WTC11 (cell line): ENCODE measurements around the gene OR10A4. TPM values are rescaled to one million over a fixed set of nuclear protein-coding genes. Genes with fewer than 3 reads are reported as not detected.
A peak's percentile ranks its signal among the peaks of the same experiment; 100 is the strongest.

Source experiments
- ATAC-seq: fragments of 200-7000 bp; cut with Tn5 transposase; 2 replicates; pipeline ENCODE4 v1.10.0; 2021; ENCODE audit warnings: mild to moderate bottlenecking, moderate library complexity
- CTCF ChIA-PET: fragments of 300-600 bp; sonication (Branson Sonifier 250); formaldehyde crosslinking; loops from one replicate; lab custom pipeline; 2021; ENCODE audit warnings: antibody characterized with exemption; lab: Charles Lee
- POLR2A ChIA-PET: fragments of 350-600 bp; sonication (Branson Sonifier 250); formaldehyde crosslinking; loops from one replicate; lab custom pipeline; 2021; ENCODE audit warnings: antibody characterized with exemption; lab: Charles Lee
- DNase-seq: peaks from one replicate; pipeline ENCODE4 v3.0.0; 2021; ENCODE audit warnings: low spot score
- H3K27ac Mint-ChIP-seq: 2 replicates; pipeline ENCODE4 v1.8.0; 2021; ENCODE audit warnings: mixed read lengths
- H3K27me3 Mint-ChIP-seq: 2 replicates; pipeline ENCODE4 v1.8.0; 2021; ENCODE audit warnings: low read depth, mild to moderate bottlenecking, moderate library complexity, mixed read lengths
- H3K36me3 Mint-ChIP-seq: 2 replicates; pipeline ENCODE4 v1.8.0; 2021; ENCODE audit warnings: mixed read lengths
- H3K4me1 Mint-ChIP-seq: 2 replicates; pipeline ENCODE4 v1.8.0; 2022; ENCODE audit warnings: mixed read lengths
- H3K4me3 Mint-ChIP-seq: 2 replicates; pipeline ENCODE4 v1.8.0; 2021; ENCODE audit warnings: mild to moderate bottlenecking, moderate library complexity, mixed read lengths
- H3K9me3 Mint-ChIP-seq: 2 replicates; pipeline ENCODE4 v1.8.0; 2021; ENCODE audit warnings: mixed read lengths
- AR ChIP-seq: fragments of 250-450 bp; sonication (Bioruptor Pico); IDR thresholded peaks from 2 replicates; pipeline ENCODE4 v1.9.0; 2021; ENCODE audit warnings: mild to moderate bottlenecking
- CBFB ChIP-seq: sonication (generic); formaldehyde crosslinking; IDR thresholded peaks from 2 replicates; pipeline ENCODE4 v1.8.1; 2022; ENCODE audit warnings: mild to moderate bottlenecking, low read depth, missing genetic modification reagents
- FOXJ3 ChIP-seq: sonication (generic); formaldehyde crosslinking; IDR thresholded peaks from 2 replicates; pipeline ENCODE4 v1.9.0; 2021; ENCODE audit warnings: missing genetic modification reagents, mild to moderate bottlenecking, borderline replicate concordance
- HMGXB4 ChIP-seq: sonication (generic); formaldehyde crosslinking; IDR thresholded peaks from 2 replicates; pipeline ENCODE4 v1.8.1; 2023; ENCODE audit warnings: mild to moderate bottlenecking, moderate library complexity, missing genetic modification reagents
- IRF1 ChIP-seq: sonication (generic); formaldehyde crosslinking; IDR thresholded peaks from 2 replicates; pipeline ENCODE4 v1.8.0; 2023; ENCODE audit warnings: missing genetic modification reagents
- JUN ChIP-seq: sonication (generic); formaldehyde crosslinking; IDR thresholded peaks from 2 replicates; pipeline ENCODE4 v1.8.0; 2023; ENCODE audit warnings: mild to moderate bottlenecking, missing genetic modification reagents
- KAT7 ChIP-seq: sonication (generic); formaldehyde crosslinking; IDR thresholded peaks from 2 replicates; pipeline ENCODE4 v1.8.1; 2023; ENCODE audit warnings: missing genetic modification reagents, mild to moderate bottlenecking, borderline replicate concordance
- MXD4 ChIP-seq: fragments of 250-450 bp; sonication (Bioruptor Pico); IDR thresholded peaks from 2 replicates; pipeline ENCODE4 v1.8.0; 2021; ENCODE audit warnings: mild to moderate bottlenecking, moderate library complexity, borderline replicate concordance
- MYBL2 ChIP-seq: sonication (generic); formaldehyde crosslinking; IDR thresholded peaks from 2 replicates; pipeline ENCODE4 v1.8.1; 2023; ENCODE audit warnings: mild to moderate bottlenecking, moderate library complexity, missing genetic modification reagents
- NFE2L1 ChIP-seq: sonication (generic); formaldehyde crosslinking; IDR thresholded peaks from 2 replicates; pipeline ENCODE4 v1.8.1; 2023; ENCODE audit warnings: missing genetic modification reagents
- RORB ChIP-seq: fragments of 250-450 bp; sonication (Bioruptor Pico); IDR thresholded peaks from 2 replicates; pipeline ENCODE4 v1.9.0; 2021; ENCODE audit warnings: mild to moderate bottlenecking
- ZNF317 ChIP-seq: sonication (generic); formaldehyde crosslinking; IDR thresholded peaks from 2 replicates; pipeline ENCODE4 v1.8.1; 2023; ENCODE audit warnings: low read depth, mild to moderate bottlenecking, moderate library complexity, missing genetic modification reagents, borderline replicate concordance
- ZNF423 ChIP-seq: fragments of 250-450 bp; sonication (Bioruptor Pico); IDR thresholded peaks from 2 replicates; pipeline ENCODE4 v2.1.2; 2022; ENCODE audit warnings: mild to moderate bottlenecking, moderate library complexity
- ZSCAN18 ChIP-seq: fragments of 250-450 bp; sonication (Bioruptor Pico); IDR thresholded peaks from 2 replicates; pipeline ENCODE4 v2.1.2; 2022; ENCODE audit warnings: mild to moderate bottlenecking, moderate library complexity
- total RNA-seq: library from RNA; stranded (reverse); gene quantifications from 3 replicates; pipeline ENCODE4 v1.2.3, GENCODE V29; 2021
- TF ChIP-seq, protein P1 (sequence below): sonication (generic); formaldehyde crosslinking; IDR thresholded peaks from 2 replicates; pipeline ENCODE4 v1.8.0; 2022; ENCODE audit warnings: missing genetic modification reagents
- TF ChIP-seq, protein P2 (sequence below): sonication (generic); formaldehyde crosslinking; IDR thresholded peaks from 2 replicates; pipeline ENCODE4 v1.8.1; 2023; ENCODE audit warnings: mild to moderate bottlenecking, missing genetic modification reagents

The OR10A4 gene
- total RNA-seq, 1 experiment from 2014 or later, result not detected

DNA sequence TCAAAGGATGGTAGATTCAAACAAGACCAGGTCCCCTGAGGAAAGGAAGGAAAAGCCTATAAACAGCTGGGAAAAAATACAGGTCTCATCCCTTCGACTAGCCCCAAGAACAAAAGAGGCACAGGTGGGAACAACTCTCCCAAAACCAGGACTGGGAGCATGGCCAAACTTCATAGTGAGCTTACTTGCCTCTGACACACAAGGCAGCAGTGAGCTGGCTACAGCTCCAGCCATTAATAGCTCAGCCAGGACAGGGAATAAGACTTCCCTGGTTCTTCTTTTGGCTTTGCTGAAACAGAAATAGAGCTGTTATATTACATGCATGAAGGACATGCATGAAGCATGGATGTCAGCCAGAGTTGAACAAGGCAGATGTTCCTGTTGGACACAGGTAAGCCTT, 13.5 kb upstream of the OR10A4 start, which contains the start of gene OR10A2:
Gene OR10A2 (plus strand): TSS at position 97 of the 400 bp plus-strand sequence. CDS start 6,698 bp downstream, outside the sequence.
- TF ChIP-seq MYBL2 (CRISPR knock-in tag) (no peak), AR (CRISPR knock-in tag) (no peak), IRF1 (CRISPR knock-in tag) (no peak), NFE2L1 (CRISPR knock-in tag) (no peak)
- TF ChIP-seq, protein P1, sequence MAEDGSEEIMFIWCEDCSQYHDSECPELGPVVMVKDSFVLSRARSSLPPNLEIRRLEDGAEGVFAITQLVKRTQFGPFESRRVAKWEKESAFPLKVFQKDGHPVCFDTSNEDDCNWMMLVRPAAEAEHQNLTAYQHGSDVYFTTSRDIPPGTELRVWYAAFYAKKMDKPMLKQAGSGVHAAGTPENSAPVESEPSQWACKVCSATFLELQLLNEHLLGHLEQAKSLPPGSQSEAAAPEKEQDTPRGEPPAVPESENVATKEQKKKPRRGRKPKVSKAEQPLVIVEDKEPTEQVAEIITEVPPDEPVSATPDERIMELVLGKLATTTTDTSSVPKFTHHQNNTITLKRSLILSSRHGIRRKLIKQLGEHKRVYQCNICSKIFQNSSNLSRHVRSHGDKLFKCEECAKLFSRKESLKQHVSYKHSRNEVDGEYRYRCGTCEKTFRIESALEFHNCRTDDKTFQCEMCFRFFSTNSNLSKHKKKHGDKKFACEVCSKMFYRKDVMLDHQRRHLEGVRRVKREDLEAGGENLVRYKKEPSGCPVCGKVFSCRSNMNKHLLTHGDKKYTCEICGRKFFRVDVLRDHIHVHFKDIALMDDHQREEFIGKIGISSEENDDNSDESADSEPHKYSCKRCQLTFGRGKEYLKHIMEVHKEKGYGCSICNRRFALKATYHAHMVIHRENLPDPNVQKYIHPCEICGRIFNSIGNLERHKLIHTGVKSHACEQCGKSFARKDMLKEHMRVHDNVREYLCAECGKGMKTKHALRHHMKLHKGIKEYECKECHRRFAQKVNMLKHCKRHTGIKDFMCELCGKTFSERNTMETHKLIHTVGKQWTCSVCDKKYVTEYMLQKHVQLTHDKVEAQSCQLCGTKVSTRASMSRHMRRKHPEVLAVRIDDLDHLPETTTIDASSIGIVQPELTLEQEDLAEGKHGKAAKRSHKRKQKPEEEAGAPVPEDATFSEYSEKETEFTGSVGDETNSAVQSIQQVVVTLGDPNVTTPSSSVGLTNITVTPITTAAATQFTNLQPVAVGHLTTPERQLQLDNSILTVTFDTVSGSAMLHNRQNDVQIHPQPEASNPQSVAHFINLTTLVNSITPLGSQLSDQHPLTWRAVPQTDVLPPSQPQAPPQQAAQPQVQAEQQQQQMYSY, result no peak
- H3K36me3 Mint-ChIP-seq, result peaks cover 5% of the 10 kb centered on the region; the same call in 1 of the 2 replicates
- peak; percentile 78 for ATAC-seq

GRCh38 chr11:6864438-6864837, 12.0 kb upstream of the OR10A4 start:
- ChIA-PET POLR2A (no interaction called here), CTCF (interaction anchor here (0.7 to 1.1 kb wide), 2 partner anchors 52 to 109 kb away, joined by 3 read pairs; no protein-coding TSS in a partner anchor)
- H3K36me3 Mint-ChIP-seq, result peaks cover 4% of the 10 kb centered on the region; the same call in 1 of the 2 replicates
- ATAC-seq (no peak), DNase-seq (no peak)
- H3K9me3 Mint-ChIP-seq, result peaks cover 16% of the 10 kb centered on the region
- no peaks in the 10 kb centered on the region; the same call in 1 of the 2 replicates for H3K27me3 Mint-ChIP-seq
- H3K27ac Mint-ChIP-seq, result no peak overlapping the region
- peaks cover 5% of the 10 kb centered on the region for H3K4me1 Mint-ChIP-seq
- no peak overlapping the region for H3K4me3 Mint-ChIP-seq
- TF ChIP-seq CBFB (CRISPR knock-in tag) (no peak), MXD4 (CRISPR knock-in tag) (no peak), ZSCAN18 (CRISPR knock-in tag) (no peak), ZNF423 (no peak), JUN (CRISPR knock-in tag) (no peak), IRF1 (CRISPR knock-in tag) (no peak), HMGXB4 (CRISPR knock-in tag) (no peak), FOXJ3 (CRISPR knock-in tag) (no peak), ZNF317 (CRISPR knock-in tag) (no peak), RORB (CRISPR knock-in tag) (no peak), KAT7 (CRISPR knock-in tag) (no peak)
- TF ChIP-seq, protein P2, sequence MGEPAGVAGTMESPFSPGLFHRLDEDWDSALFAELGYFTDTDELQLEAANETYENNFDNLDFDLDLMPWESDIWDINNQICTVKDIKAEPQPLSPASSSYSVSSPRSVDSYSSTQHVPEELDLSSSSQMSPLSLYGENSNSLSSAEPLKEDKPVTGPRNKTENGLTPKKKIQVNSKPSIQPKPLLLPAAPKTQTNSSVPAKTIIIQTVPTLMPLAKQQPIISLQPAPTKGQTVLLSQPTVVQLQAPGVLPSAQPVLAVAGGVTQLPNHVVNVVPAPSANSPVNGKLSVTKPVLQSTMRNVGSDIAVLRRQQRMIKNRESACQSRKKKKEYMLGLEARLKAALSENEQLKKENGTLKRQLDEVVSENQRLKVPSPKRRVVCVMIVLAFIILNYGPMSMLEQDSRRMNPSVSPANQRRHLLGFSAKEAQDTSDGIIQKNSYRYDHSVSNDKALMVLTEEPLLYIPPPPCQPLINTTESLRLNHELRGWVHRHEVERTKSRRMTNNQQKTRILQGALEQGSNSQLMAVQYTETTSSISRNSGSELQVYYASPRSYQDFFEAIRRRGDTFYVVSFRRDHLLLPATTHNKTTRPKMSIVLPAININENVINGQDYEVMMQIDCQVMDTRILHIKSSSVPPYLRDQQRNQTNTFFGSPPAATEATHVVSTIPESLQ (CRISPR knock-in tag), result no peak

More for the DNA sequence above, 13.5 kb upstream of the OR10A4 start, which contains the start of gene OR10A2:
- H3K4me3 Mint-ChIP-seq, result no peak within 1 kb of the TSS
- no peak for DNase-seq
- H3K4me1 Mint-ChIP-seq, result peaks cover 11% of the 10 kb centered on the region
- H3K27ac Mint-ChIP-seq, result no peak within 1 kb of the TSS
- H3K27me3 Mint-ChIP-seq, result no peaks in the 10 kb centered on the region; the same call in 1 of the 2 replicates
- CTCF ChIA-PET, result interaction anchor here (0.6 to 1.8 kb wide), 6 partner anchors 33 to 156 kb away, joined by 4 to 8 read pairs (median 5); no protein-coding TSS in a partner anchor
- H3K9me3 Mint-ChIP-seq, result peaks cover 18% of the 10 kb centered on the region
- POLR2A ChIA-PET, result interaction anchor here (0.6 kb wide), 1 partner anchor 554 kb away, joined by 4 read pairs; no protein-coding TSS in a partner anchor
